Activated CD8-positive, alpha-beta memory T cell treated with anti-CD3 and anti-CD28 coated beads for 36 hours (primary cell): Measurements from ENCODE around the gene NACAD. TPM values are rescaled to one million over a fixed set of nuclear protein-coding genes. Genes with fewer than 3 reads are reported as not detected.

Experiments
- CTCF ChIA-PET: fragments of 350-600 bp; sonication (Branson Sonifier 250); formaldehyde crosslinking; loops from one replicate; lab custom pipeline; 2021; ENCODE audit warnings: antibody characterized with exemption; lab: Charles Lee
- POLR2A ChIA-PET: fragments of 350-600 bp; sonication (Branson Sonifier 250); formaldehyde crosslinking; loops from one replicate; lab custom pipeline; 2021; ENCODE audit warnings: antibody characterized with exemption; lab: Charles Lee
- total RNA-seq, 2 experiments: library from RNA; stranded (reverse); gene quantifications; one replicate each; pipeline ENCODE4 v1.2.3, GENCODE V29; 2021

NACAD gene
- total RNA-seq, 2 experiments from 2014 or later: 0.40 to 0.92 TPM

DNA sequence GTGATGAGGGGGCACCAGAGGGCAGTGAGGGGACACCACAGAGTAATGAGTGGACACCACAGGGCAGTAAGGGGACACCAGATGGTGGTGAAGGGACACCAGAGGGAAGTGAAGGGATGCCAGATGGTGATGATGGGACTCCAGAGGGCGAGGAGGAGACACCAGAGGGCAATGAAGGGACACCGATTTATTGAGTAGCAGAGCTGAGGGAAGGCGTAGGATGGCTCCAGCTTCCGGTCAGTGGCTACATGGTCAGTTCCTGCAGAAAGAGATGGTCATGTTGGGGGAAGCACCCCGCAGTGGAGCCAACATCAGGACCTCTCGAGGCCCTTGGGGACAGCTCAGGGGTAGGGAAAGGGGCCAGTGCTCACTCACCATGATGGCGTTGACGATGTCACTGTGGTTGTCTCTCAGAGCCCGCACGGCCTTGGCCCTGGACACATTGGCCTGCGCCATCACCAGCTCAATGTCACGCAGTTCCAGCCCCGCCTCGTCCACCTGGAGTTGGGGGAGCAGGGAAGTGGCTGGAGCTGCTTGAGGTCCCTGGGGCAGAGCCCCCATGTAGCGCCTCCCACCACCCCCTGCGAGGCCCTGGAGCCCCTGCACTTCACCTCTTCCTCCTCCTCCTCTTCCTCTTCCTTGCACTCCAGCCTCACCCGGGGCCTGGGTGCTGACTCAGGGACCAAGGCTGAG is 8.4 kb downstream of the NACAD start:
- CTCF ChIA-PET: interaction anchor here (1.0 to 1.2 kb wide), 2 partner anchors 8 to 56 kb away, joined by 3 read pairs; no protein-coding TSS in a partner anchor
- POLR2A ChIA-PET: no interaction called here

DNA sequence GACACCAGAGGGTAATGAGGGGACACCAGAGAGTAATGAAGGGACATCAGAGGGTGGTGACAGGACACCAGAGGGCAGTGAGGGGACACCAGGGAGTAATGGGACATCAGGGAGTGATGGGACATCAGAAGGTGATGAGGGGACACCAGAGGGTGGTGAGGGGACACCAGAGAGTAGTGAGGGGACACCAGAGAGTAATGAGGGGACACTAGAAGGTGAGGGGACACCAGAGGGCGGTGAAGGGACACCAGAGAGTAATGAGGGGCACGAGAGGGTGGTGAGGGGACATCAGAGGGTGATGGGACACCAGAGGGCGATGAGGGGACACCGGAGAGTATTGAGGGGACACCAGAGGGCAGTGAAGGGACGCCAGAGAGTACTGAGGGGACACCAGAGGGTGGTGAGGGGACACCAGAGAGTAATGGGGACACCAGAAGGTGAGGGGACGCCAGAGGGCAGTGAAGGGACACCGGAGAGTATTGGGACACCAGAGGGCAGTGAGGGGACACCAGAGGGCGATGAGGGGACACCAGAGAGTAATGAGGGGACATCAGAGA is 10.6 kb downstream of the NACAD start:
- ChIA-PET CTCF (no interaction called here), POLR2A (no interaction called here)

GRCh38 chr7:45077579-45077978 is 11.2 kb downstream of the NACAD start:
- ChIA-PET CTCF (no interaction called here), POLR2A (no interaction called here)

DNA sequence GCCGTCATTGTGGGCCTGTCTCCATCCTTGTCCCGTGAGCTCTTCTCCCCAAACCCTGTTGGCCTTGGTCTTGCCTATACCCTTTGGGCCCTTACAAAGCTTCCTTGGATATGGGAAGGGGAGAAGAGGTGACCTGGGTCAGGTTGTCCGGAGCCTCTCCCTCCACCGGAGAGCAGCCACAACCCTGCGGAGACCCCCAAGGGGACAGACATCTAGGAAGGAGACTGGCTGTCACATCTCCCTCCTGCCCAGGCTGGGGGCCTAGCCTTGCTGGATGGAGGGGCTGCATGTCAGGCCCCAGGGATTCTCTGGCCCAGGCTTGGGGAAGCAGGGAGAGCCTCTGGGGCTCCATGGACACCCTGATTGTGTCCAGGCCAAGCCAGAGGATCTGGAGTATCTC is 11.8 kb downstream of the NACAD start:
- ChIA-PET POLR2A (no interaction called here), CTCF (no interaction called here)

GRCh38 chr7:45075871-45076796 is 12.6 kb downstream of the NACAD start:
- POLR2A ChIA-PET: no interaction called here

DNA sequence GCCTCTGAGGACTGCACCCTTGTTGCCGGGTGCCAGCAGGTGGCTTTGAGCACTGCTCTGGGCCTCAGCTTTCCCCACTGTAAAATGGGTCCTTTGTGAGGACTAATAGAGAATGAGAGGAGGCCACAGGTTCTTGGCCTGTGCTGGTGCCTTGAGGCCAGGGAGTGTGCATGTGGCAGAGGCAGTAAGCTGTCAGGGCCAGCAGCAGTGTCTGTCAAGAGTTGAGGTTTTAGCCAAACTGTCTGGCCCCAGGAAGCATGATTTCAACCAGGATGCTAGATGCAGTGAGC is 13.5 kb downstream of the NACAD start:
- CTCF ChIA-PET: no interaction called here
- POLR2A ChIA-PET: no interaction called here

More at GRCh38 chr7:45075871-45076796, 12.6 kb downstream of the NACAD start:
- CTCF ChIA-PET: no interaction called here

- POLR2A ChIA-PET: no interaction called here
- CTCF ChIA-PET: no interaction called here
Observed at GRCh38 chr7:45074528-45075354, 14.0 kb downstream of the NACAD start.

DNA sequence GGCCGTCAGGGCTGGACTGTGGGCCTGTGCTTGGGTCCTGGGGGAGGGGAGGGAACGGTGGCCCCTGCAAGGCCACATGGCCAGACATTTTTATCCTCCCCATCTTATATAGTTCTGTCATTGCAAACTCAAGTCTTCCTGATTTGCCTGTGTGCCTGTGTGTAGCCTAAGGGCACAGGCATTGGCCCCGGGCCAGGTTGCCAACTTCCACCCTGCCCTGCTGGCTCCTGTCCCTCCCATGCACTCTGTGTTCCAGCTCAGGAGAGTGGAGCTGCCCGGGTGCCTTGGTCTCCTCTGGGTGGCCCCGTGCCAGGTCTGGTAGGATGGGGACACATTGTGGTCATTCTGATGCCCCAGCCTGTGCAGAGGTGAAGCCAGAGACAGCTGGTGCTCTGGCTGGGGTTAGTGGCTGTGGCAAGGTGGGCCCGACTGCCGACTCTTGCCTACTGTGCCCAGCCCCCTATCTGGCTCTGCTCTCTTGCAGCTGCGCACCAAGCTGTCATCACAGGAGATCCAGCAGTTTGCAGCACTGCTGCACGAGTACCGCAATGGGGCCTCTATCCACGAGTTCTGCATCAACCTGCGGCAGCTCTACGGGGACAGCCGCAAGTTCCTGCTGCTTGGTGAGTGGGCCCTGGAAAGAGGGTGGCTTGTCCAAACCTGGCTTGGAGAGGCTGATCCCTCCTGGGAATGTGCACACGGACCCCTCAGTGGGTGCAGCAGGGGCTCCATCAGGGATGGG is 14.8 kb downstream of the NACAD start:
- ChIA-PET POLR2A (no interaction called here), CTCF (no interaction called here)

GRCh38 chr7:45073031-45073785 is 15.6 kb downstream of the NACAD start:
- POLR2A ChIA-PET: no interaction called here
- CTCF ChIA-PET: no interaction called here

GRCh38 chr7:45072131-45073030 is 16.4 kb downstream of the NACAD start:
- ChIA-PET CTCF (interaction anchor here (1.0 kb wide), 1 partner anchor 8 kb away, joined by 3 read pairs; no protein-coding TSS in a partner anchor), POLR2A (no interaction called here)

DNA sequence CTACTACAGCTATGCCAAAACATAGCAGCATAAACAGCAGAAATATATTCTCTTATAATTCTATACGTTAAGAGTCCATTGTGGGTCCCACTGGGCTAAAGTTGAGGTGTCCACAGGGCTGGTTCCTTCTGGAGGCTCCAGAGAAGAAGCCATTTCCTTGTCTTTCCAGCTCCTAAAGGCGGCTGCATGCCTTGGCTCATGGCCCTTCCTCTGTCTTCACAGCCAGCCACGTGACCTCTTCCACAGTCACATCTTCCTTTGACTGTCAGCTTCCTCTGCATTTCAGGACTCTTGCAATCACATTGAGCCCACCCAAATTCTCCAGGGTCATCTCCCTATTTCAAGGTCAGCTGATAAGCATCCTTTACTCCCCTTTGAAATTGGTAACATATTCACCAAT is 17.2 kb downstream of the NACAD start:
- ChIA-PET POLR2A (no interaction called here), CTCF (interaction anchor here (0.9 to 1.0 kb wide), 2 partner anchors 9 to 52 kb away, joined by 3 read pairs; no protein-coding TSS in a partner anchor)

GRCh38 chr7:45070254-45070642 is 18.5 kb downstream of the NACAD start:
- POLR2A ChIA-PET: no interaction called here

DNA sequence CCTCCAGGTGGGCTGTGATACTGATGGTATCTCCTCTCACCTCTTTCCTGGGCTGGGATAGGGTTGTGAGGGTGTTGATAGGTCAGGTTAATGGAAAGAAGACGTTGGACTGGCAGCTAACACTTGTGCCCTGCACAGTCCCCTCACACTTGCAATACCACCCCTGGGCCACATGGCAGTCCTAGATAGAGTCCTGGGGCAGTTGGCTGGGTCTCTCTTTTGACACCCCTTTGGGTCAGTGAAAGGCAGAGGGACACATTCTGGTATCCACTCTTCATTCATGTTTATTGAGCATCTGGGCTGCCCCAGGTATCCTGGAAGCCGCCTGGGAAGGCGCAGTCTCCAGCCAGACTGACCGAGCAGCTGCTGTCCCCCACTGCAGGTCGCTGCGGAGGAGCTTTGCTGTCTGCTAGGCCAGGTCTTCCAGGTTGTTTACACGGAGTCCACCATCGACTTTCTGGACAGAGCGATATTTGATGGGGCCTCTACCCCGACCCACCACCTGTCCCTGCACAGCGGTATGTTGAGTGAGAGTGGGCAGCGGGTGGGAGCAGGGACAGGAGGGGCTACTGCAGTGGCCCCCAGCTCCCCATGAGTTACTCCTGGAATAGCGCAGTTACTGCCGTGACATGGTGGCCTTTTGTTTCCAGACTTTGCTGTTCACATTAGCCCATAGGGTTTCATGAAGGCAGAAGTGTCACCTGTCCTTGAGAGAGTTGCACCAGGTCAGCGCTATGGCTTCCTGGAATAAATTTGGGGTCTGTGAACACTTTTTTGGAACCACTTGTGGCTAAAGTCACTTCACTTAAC is 19.1 kb downstream of the NACAD start:
- ChIA-PET POLR2A (no interaction called here), CTCF (interaction anchor here (0.6 kb wide), 2 partner anchors 16 to 46 kb away, joined by 3 to 4 read pairs; no protein-coding TSS in a partner anchor)

More at GRCh38 chr7:45070254-45070642, 18.5 kb downstream of the NACAD start:
- CTCF ChIA-PET: interaction anchor here (0.6 kb wide), 1 partner anchor 17 kb away, joined by 3 read pairs; no protein-coding TSS in a partner anchor

GRCh38 chr7:45068236-45069023 is 20.3 kb downstream of the NACAD start:
- POLR2A ChIA-PET: no interaction called here
- CTCF ChIA-PET: interaction anchor here (1.1 kb wide), 1 partner anchor 68 kb away, joined by 3 read pairs; no protein-coding TSS in a partner anchor

GRCh38 chr7:45067582-45067981 is 21.2 kb downstream of the NACAD start:
- CTCF ChIA-PET: interaction anchor here (1.2 kb wide), 1 partner anchor 69 kb away, joined by 6 read pairs; no protein-coding TSS in a partner anchor
- POLR2A ChIA-PET: no interaction called here
